Tibial nerve (tissue), 4 donors: Measurements from ENCODE around the gene SS18.

Source experiments
- CTCF ChIP-seq, 5 experiments: fragments of 200-600 bp in 3 of 5; fragments of 450-650 bp in 2 of 5; sonication (generic) in 3 of 5; IDR thresholded peaks; one replicate each; pipeline ENCODE4 v1.5.1; 2016 to 2019; ENCODE audit warnings: antibody characterized with exemption in 5 of 5, mild to moderate bottlenecking in 3 of 5, moderate library complexity in 2 of 5
- EP300 ChIP-seq, 2 donors: sonication (generic); formaldehyde crosslinking; IDR thresholded peaks; one replicate each; pipeline ENCODE4 v1.6.1; 2017; ENCODE audit warnings: antibody characterized with exemption in 2 of 2, mild to moderate bottlenecking in 1 of 2

DNA sequence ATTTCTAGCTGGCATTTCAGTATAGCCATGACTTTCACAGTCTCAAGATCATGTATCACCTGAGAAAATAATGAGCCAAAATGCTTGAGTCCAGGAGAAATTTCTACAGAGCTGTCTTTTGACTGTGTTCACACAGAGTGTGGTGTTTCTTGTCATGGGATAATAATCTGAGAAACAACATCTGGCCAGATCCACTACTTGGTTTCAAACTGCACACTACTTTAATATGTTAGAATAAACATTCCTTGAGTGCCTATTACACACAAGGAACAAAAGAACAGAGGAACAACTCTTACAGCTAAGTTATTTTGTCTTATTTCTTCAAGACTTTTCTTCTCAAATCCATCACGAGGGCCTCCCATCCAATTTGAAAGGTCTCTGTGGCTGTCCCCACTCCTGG is 108.3 kb downstream of the SS18 start:
- TF ChIP-seq CTCF (IDR thresholded peaks at IDR 0.05): no peak
- no peak for TF ChIP-seq EP300 (IDR thresholded peaks at IDR 0.05)
